Smooth muscle cell (in vitro differentiated cells): ENCODE data around the gene NEDD4. TPM values are rescaled to one million over a fixed set of nuclear protein-coding genes. Genes with fewer than 3 reads are reported as not detected.
"Not testable (repeated sequence)": the region's sequence is repeated elsewhere in the genome, so short reads cannot be mapped to it uniquely, and the experiment has no call there.

Source experiments
- DNase-seq: peaks from one replicate; lab custom pipeline; 2025; ENCODE audit not compliant: unreplicated experiment; lab: John Stamatoyannopoulos, UW
- H2AFZ ChIP-seq: fragments of 200-600 bp; sonication (generic); 2 replicates; pipeline ENCODE4 v1.6.0; 2016; ENCODE audit warnings: antibody characterized with exemption, low read depth, mild to moderate bottlenecking
- H3F3A ChIP-seq: fragments of 200-600 bp; sonication (generic); 2 replicates; pipeline ENCODE4 v1.6.0; 2017; ENCODE audit warnings: antibody characterized with exemption, low read depth
- H3K27ac ChIP-seq: fragments of 200-600 bp; sonication (generic); 2 replicates; pipeline ENCODE4 v1.5.1; 2016; ENCODE audit warnings: low read depth, mild to moderate bottlenecking
- H3K27me3 ChIP-seq: fragments of 200-600 bp; sonication (generic); 2 replicates; pipeline ENCODE4 v1.6.1; 2016; ENCODE audit warnings: low read depth, mild to moderate bottlenecking
- H3K36me3 ChIP-seq: fragments of 200-600 bp; sonication (generic); 2 replicates; pipeline ENCODE4 v1.5.1; 2016; ENCODE audit warnings: low read depth
- H3K4me1 ChIP-seq: fragments of 200-600 bp; sonication (generic); 2 replicates; pipeline ENCODE4 v1.5.1; 2016; ENCODE audit warnings: low read depth
- H3K4me2 ChIP-seq: fragments of 200-600 bp; sonication (generic); 2 replicates; pipeline ENCODE4 v1.6.0; 2016; ENCODE audit warnings: mild to moderate bottlenecking
- H3K4me3 ChIP-seq: fragments of 200-600 bp; sonication (generic); 2 replicates; pipeline ENCODE4 v1.5.1; 2016; ENCODE audit warnings: mild to moderate bottlenecking
- H3K79me2 ChIP-seq: fragments of 200-600 bp; sonication (generic); 2 replicates; pipeline ENCODE4 v1.6.0; 2016; ENCODE audit warnings: low read depth, mild to moderate bottlenecking
- H3K9ac ChIP-seq: fragments of 200-600 bp; sonication (generic); 2 replicates; pipeline ENCODE4 v1.6.0; 2016; ENCODE audit warnings: low read depth
- H3K9me3 ChIP-seq: fragments of 200-600 bp; sonication (generic); replicated peaks from 2 replicates; pipeline ENCODE4 v1.5.1; 2016; ENCODE audit warnings: low read depth
- H4K20me1 ChIP-seq: fragments of 200-600 bp; sonication (generic); 2 replicates; pipeline ENCODE4 v1.6.0; 2016; ENCODE audit warnings: low read depth
- CTCF ChIP-seq: fragments of 200-600 bp; sonication (generic); IDR thresholded peaks from 2 replicates; pipeline ENCODE4 v1.5.1; 2017; ENCODE audit warnings: borderline replicate concordance, mild to moderate bottlenecking, antibody characterized with exemption; ENCODE audit not compliant: insufficient read depth, poor library complexity, severe bottlenecking
- WGBS: methylation state at CpG from one replicate; pipeline ENCODE4 v1.1.7; 2016; ENCODE audit warnings: low lambda C conversion rate; 5-methylcytosine and 5-hydroxymethylcytosine counted together
- polyA plus RNA-seq: library from polyadenylated mRNA; unstranded; fragments of >200 nt; fragmentation: Nextera tagmentation; extraction: Ambion mirVana; gene quantifications from 2 replicates; pipeline ENCODE4 v1.2.1, GENCODE V29; 2016
- total RNA-seq: library from RNA; depleted of rRNA; stranded (reverse); fragments of >200 nt; gene quantifications from 2 replicates; pipeline ENCODE4 v1.2.3, GENCODE V29; 2014

The NEDD4 gene
- total and polyA plus RNA-seq, 2 experiments from 2014 or later, result 6.6 to 34.5 TPM

- no peak for DNase-seq
- 89% methylated on average over 8 of the region's 8 CpGs for WGBS
Observed at GRCh38 chr15:55789066-55789660, 204.2 kb downstream of the NEDD4 start.

GRCh38 chr15:55786341-55786740 lies 207.1 kb downstream of the NEDD4 start:
- TF ChIP-seq CTCF, result no peak
- no peak for DNase-seq

More at GRCh38 chr15:55789066-55789660, 204.2 kb downstream of the NEDD4 start:
- peak; percentile 50 for TF ChIP-seq CTCF
- Histone ChIP-seq H3K4me1 (peaks cover 26% of the 10 kb centered on the region), H3K4me3 (no peak overlapping the region), H3K27ac (no peak overlapping the region), H3K4me2 (no peak overlapping the region), H3K36me3 (no peaks in the 10 kb centered on the region), H3K9ac (no peak overlapping the region), H3K9me3 (no peaks in the 10 kb centered on the region), H3K79me2 (no peaks in the 10 kb centered on the region), H4K20me1 (no peaks in the 10 kb centered on the region), H3K27me3 (no peaks in the 10 kb centered on the region), H2AFZ (no peak overlapping the region), H3F3A (peaks cover 5% of the 10 kb centered on the region)

GRCh38 chr15:55785593-55785992 lies 207.8 kb downstream of the NEDD4 start:
- 95% methylated on average over 9 of the region's 9 CpGs for WGBS
- H3K4me2 ChIP-seq, H3K79me2 ChIP-seq, H3F3A ChIP-seq, H3K9me3 ChIP-seq, H3K27ac ChIP-seq, H3K36me3 ChIP-seq, H3K9ac ChIP-seq, DNase-seq, H4K20me1 ChIP-seq, H3K27me3 ChIP-seq, H2AFZ ChIP-seq, H3K4me3 ChIP-seq: not testable (repeated sequence)
- peaks cover 22% of the 10 kb centered on the region for H3K4me1 ChIP-seq

More at GRCh38 chr15:55786341-55786740, 207.1 kb downstream of the NEDD4 start:
- Histone ChIP-seq H3K9me3 (no peaks in the 10 kb centered on the region), H3K4me1 (peaks cover 22% of the 10 kb centered on the region), H3K36me3 (no peaks in the 10 kb centered on the region), H3F3A (peaks cover 7% of the 10 kb centered on the region), H2AFZ (no peak overlapping the region), H3K9ac (no peak overlapping the region), H3K4me2 (no peak overlapping the region), H3K27me3 (no peaks in the 10 kb centered on the region), H3K4me3 (no peak overlapping the region), H3K79me2 (no peaks in the 10 kb centered on the region), H4K20me1 (no peaks in the 10 kb centered on the region), H3K27ac (no peak overlapping the region)
- WGBS, result 49% methylated on average over 3 of the region's 3 CpGs

GRCh38 chr15:55784286-55784685 lies 209.1 kb downstream of the NEDD4 start:
- Histone ChIP-seq H3K79me2 (no peaks in the 10 kb centered on the region), H2AFZ (no peak overlapping the region), H3K9ac (no peak overlapping the region), H3K27ac (no peak overlapping the region), H3F3A (peaks cover 7% of the 10 kb centered on the region), H3K9me3 (no peaks in the 10 kb centered on the region), H3K4me3 (no peak overlapping the region), H3K36me3 (no peaks in the 10 kb centered on the region), H3K4me1 (peaks cover 22% of the 10 kb centered on the region), H3K27me3 (no peaks in the 10 kb centered on the region), H3K4me2 (peak overlapping the region; percentile 27), H4K20me1 (no peaks in the 10 kb centered on the region)
- DNase-seq, result no peak
- TF ChIP-seq CTCF, result no peak
